Breast epithelium (tissue), 4 donors: ENCODE results near the gene METTL24. TPM values are rescaled to one million over a fixed set of nuclear protein-coding genes. Genes with fewer than 3 reads are reported as not detected.

ENCODE experiments used
- DNase-seq, 2 donors: peaks; one replicate each; pipeline ENCODE4 v3.0.0-alpha.2; 2019; ENCODE audit warnings: low spot score in 2 of 2
- H3K27ac ChIP-seq, 2 donors: fragments of 200-600 bp; sonication (generic) in 1 of 2; one replicate each; pipeline ENCODE4 v1.5.1; 2016 to 2019; ENCODE audit warnings: mild to moderate bottlenecking in 1 of 2
- H3K27me3 ChIP-seq, 2 donors: fragments of 200-600 bp; sonication (generic) in 1 of 2; one replicate each; pipeline versions ENCODE4 v1.5.1 to v1.6.0; 2017 to 2019; ENCODE audit warnings: control low read depth in 1 of 2, mild to moderate bottlenecking in 1 of 2
- H3K36me3 ChIP-seq: fragments of 200-600 bp; one replicate; pipeline ENCODE4 v1.5.1; 2019
- H3K4me1 ChIP-seq, 2 donors: fragments of 200-600 bp; sonication (generic); one replicate each; pipeline ENCODE4 v1.5.1; 2016 to 2019; ENCODE audit warnings: control low read depth in 1 of 2
- H3K4me3 ChIP-seq, 3 donors: fragments of 200-600 bp; sonication (generic); 1 replicate in 2 of 3; 2 replicates in 1 of 3; pipeline ENCODE4 v1.5.1; 2016 to 2019; ENCODE audit warnings: mild to moderate bottlenecking in 3 of 3, moderate library complexity in 2 of 3
- H3K9me3 ChIP-seq, 2 donors: fragments of 200-600 bp; sonication (generic) in 1 of 2; one replicate each; pipeline ENCODE4 v1.5.1; 2016 to 2019; ENCODE audit warnings: control low read depth in 1 of 2
- CTCF ChIP-seq, 3 donors: fragments of 450-650 bp; IDR thresholded peaks; one replicate each; pipeline ENCODE4 v1.5.1; 2016 to 2017; ENCODE audit warnings: antibody characterized with exemption in 3 of 3, mild to moderate bottlenecking in 3 of 3, moderate library complexity in 3 of 3
- POLR2A ChIP-seq: fragments of 450-650 bp; IDR thresholded peaks from one replicate; pipeline ENCODE4 v1.6.1; 2016; ENCODE audit warnings: antibody characterized with exemption, mild to moderate bottlenecking, moderate library complexity
- POLR2AphosphoS5 ChIP-seq, 3 donors: sonication (generic); formaldehyde crosslinking; IDR thresholded peaks; one replicate each; pipeline ENCODE4 v1.6.1; 2017; ENCODE audit warnings: antibody characterized with exemption in 3 of 3
- intact Hi-C: fragments of 100-400 bp; cut with DNase I; formaldehyde crosslinking; loops from one replicate; pipeline ENCODE4 v1.15.1; 2023; ENCODE audit warnings: low total_unique reads
- total RNA-seq, 3 donors: library from RNA; depleted of rRNA; stranded (reverse); fragments of >200 nt; gene quantifications; one replicate each; pipeline ENCODE4 v1.1.0, GENCODE V29; 2016

The METTL24 gene
- total RNA-seq, 3 donors from 2014 or later, result 0.96 to 6.6 (median 3.4) TPM

GRCh38 chr6:110389689-110390382 is 31.7 kb upstream of the METTL24 start:
- DNase-seq, result no peak
- H3K9me3 ChIP-seq, result no peaks in the 10 kb centered on the region
- H3K27ac ChIP-seq, result no peak overlapping the region
- TF ChIP-seq POLR2AphosphoS5 (IDR thresholded peaks at IDR 0.05) (no peak), POLR2A (no peak), CTCF (IDR thresholded peaks at IDR 0.05) (no peak)
- H3K36me3 ChIP-seq, result no peaks in the 10 kb centered on the region
- no peaks in the 10 kb centered on the region for H3K27me3 ChIP-seq
- H3K4me1 ChIP-seq, result no peaks in the 10 kb centered on the region
- no peak overlapping the region for H3K4me3 ChIP-seq
- intact Hi-C loops, result no loop called here

- H3K27me3 ChIP-seq, result no peaks in the 10 kb centered on the region
- no peak overlapping the region for H3K27ac ChIP-seq
- no peaks in the 10 kb centered on the region for H3K9me3 ChIP-seq
- H3K4me1 ChIP-seq, result no peaks in the 10 kb centered on the region
- no peaks in the 10 kb centered on the region for H3K36me3 ChIP-seq
- no peak overlapping the region for H3K4me3 ChIP-seq
- intact Hi-C loops, result no loop called here
- TF ChIP-seq POLR2A (no peak), POLR2AphosphoS5 (IDR thresholded peaks at IDR 0.05) (no peak), CTCF (IDR thresholded peaks at IDR 0.05) (no peak)
- no peak for DNase-seq
Measured at GRCh38 chr6:110387986-110388385, 29.8 kb upstream of the METTL24 start.

- no peak for DNase-seq
- no peaks in the 10 kb centered on the region for H3K27me3 ChIP-seq
- H3K4me1 ChIP-seq, result no peaks in the 10 kb centered on the region
- TF ChIP-seq CTCF (IDR thresholded peaks at IDR 0.05), result no peak
- no peak for TF ChIP-seq POLR2A
- no peak for TF ChIP-seq POLR2AphosphoS5 (IDR thresholded peaks at IDR 0.05)
- H3K27ac ChIP-seq, result no peak overlapping the region
- intact Hi-C loops, result no loop called here
- H3K36me3 ChIP-seq, result no peaks in the 10 kb centered on the region
- H3K4me3 ChIP-seq, result no peak overlapping the region
- H3K9me3 ChIP-seq, result no peaks in the 10 kb centered on the region
Measured at GRCh38 chr6:110385458-110385863, 27.3 kb upstream of the METTL24 start.

- no peak for TF ChIP-seq POLR2AphosphoS5 (IDR thresholded peaks at IDR 0.05)
- no peak for TF ChIP-seq POLR2A
- TF ChIP-seq CTCF (IDR thresholded peaks at IDR 0.05), result no peak
- no peak for DNase-seq
- intact Hi-C loops, result no loop called here
Measured at GRCh38 chr6:110378552-110378951, 20.4 kb upstream of the METTL24 start.

GRCh38 chr6:110369066-110369465 is 10.9 kb upstream of the METTL24 start:
- Histone ChIP-seq H3K27ac (no peak overlapping the region), H3K36me3 (no peaks in the 10 kb centered on the region), H3K4me3 (no peak overlapping the region), H3K27me3 (no peaks in the 10 kb centered on the region), H3K9me3 (no peaks in the 10 kb centered on the region), H3K4me1 (no peaks in the 10 kb centered on the region)
- intact Hi-C loops, result no loop called here
- TF ChIP-seq POLR2A (no peak), CTCF (IDR thresholded peaks at IDR 0.05) (no peak), POLR2AphosphoS5 (IDR thresholded peaks at IDR 0.05) (no peak)
- no peak for DNase-seq

More at GRCh38 chr6:110378552-110378951, 20.4 kb upstream of the METTL24 start:
- H3K27ac ChIP-seq, result no peak overlapping the region
- H3K36me3 ChIP-seq, result no peaks in the 10 kb centered on the region
- H3K27me3 ChIP-seq, result no peaks in the 10 kb centered on the region
- no peaks in the 10 kb centered on the region for H3K4me1 ChIP-seq
- H3K4me3 ChIP-seq, result no peak overlapping the region
- H3K9me3 ChIP-seq, result no peaks in the 10 kb centered on the region
